ENCODE measurements around the gene SMC6. TPM values are rescaled to one million over a fixed set of nuclear protein-coding genes. Genes with fewer than 3 reads are reported as not detected.
A peak's percentile ranks its signal among the peaks of the same experiment; 100 is the strongest.

SMC6 gene
- polyA plus RNA-seq, 1 donor (not counting 4 experiments of a cell fraction or from before 2014, with no cell fraction given): 24.4 TPM

GRCh38 chr2:17728210-17728609 lies 25.4 kb downstream of the SMC6 start:
- no peaks in the 10 kb centered on the region for H3K9me1 ChIP-seq (ENCODE audit: control insufficient read depth, extremely low read depth, insufficient read depth, low read length)
- H4K20me1 ChIP-seq (ENCODE audit: control insufficient read depth, extremely low read depth, insufficient read depth, low read length): no peaks in the 10 kb centered on the region
- dilution Hi-C loops (cut with MboI; ENCODE audit: extremely low pct_ligation_motif_present, low sequenced_read_pairs): no loop called here
- peaks cover 9 to 15% of the 10 kb centered on the region in 2 experiments for H3K36me3 ChIP-seq (ENCODE audit: control insufficient read depth in 2 of 2, extremely low read depth in 1 of 2, insufficient read depth in 2 of 2, low read length in 2 of 2)
- no peaks in the 10 kb centered on the region for H3K4me1 ChIP-seq (ENCODE audit: control insufficient read depth, extremely low read depth, insufficient read depth, low read length)
- H3K4me3 ChIP-seq (ENCODE audit: control insufficient read depth in 2 of 3, extremely low read depth in 1 of 3, insufficient read depth in 2 of 3, low read depth in 1 of 3, low read length in 3 of 3): no peak overlapping the region
- TF ChIP-seq EZH2 (IDR thresholded peaks at IDR 0.05; ENCODE audit: low read length): no peak
- TF ChIP-seq, protein P1, sequence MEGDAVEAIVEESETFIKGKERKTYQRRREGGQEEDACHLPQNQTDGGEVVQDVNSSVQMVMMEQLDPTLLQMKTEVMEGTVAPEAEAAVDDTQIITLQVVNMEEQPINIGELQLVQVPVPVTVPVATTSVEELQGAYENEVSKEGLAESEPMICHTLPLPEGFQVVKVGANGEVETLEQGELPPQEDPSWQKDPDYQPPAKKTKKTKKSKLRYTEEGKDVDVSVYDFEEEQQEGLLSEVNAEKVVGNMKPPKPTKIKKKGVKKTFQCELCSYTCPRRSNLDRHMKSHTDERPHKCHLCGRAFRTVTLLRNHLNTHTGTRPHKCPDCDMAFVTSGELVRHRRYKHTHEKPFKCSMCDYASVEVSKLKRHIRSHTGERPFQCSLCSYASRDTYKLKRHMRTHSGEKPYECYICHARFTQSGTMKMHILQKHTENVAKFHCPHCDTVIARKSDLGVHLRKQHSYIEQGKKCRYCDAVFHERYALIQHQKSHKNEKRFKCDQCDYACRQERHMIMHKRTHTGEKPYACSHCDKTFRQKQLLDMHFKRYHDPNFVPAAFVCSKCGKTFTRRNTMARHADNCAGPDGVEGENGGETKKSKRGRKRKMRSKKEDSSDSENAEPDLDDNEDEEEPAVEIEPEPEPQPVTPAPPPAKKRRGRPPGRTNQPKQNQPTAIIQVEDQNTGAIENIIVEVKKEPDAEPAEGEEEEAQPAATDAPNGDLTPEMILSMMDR (optimal IDR thresholded peaks at IDR 0.05 in 1 of 3, IDR thresholded peaks at IDR 0.05 in 1 of 3, conservative IDR thresholded peaks at IDR 0.05 in 1 of 3; ENCODE audit: extremely low read depth in 1 of 3, insufficient read depth in 2 of 3, low read length in 3 of 3): no peak
- no peak for FAIRE-seq
- H3K27me3 ChIP-seq (ENCODE audit: control insufficient read depth, extremely low read depth, insufficient read depth, low read length): no peaks in the 10 kb centered on the region
- H3K4me2 ChIP-seq (ENCODE audit: control insufficient read depth, extremely low read depth, insufficient read depth, low read depth, low read length): no peak overlapping the region
- no peak overlapping the region for H2AFZ ChIP-seq (ENCODE audit: control insufficient read depth, low read length)
- H3K79me2 ChIP-seq (ENCODE audit: control insufficient read depth, insufficient read depth, low read length): no peaks in the 10 kb centered on the region
- H3K27ac ChIP-seq (ENCODE audit: control insufficient read depth, insufficient read depth, low read length): no peak overlapping the region
- no peaks in the 10 kb centered on the region for H3K9me3 ChIP-seq (ENCODE audit: control insufficient read depth, low read depth, low read length)
- H3K9ac ChIP-seq (ENCODE audit: control insufficient read depth, extremely low read depth, insufficient read depth, low read length): no peak overlapping the region
- DNase-seq (ENCODE audit: low read depth, low spot score): no peak

- Histone ChIP-seq H3K27me3 (ENCODE audit: control insufficient read depth, extremely low read depth, insufficient read depth, low read length) (no peaks in the 10 kb centered on the region), H3K79me2 (ENCODE audit: control insufficient read depth, insufficient read depth, low read length) (no peaks in the 10 kb centered on the region), H3K9me1 (ENCODE audit: control insufficient read depth, extremely low read depth, insufficient read depth, low read length) (no peaks in the 10 kb centered on the region), H3K4me3 (ENCODE audit: control insufficient read depth in 2 of 3, extremely low read depth in 1 of 3, insufficient read depth in 2 of 3, low read depth in 1 of 3, low read length in 3 of 3) (no peak overlapping the region), H3K4me2 (ENCODE audit: control insufficient read depth, extremely low read depth, insufficient read depth, low read depth, low read length) (no peak overlapping the region), H3K9me3 (ENCODE audit: control insufficient read depth, low read depth, low read length) (no peaks in the 10 kb centered on the region), H3K9ac (ENCODE audit: control insufficient read depth, extremely low read depth, insufficient read depth, low read length) (no peak overlapping the region), H3K36me3 (ENCODE audit: control insufficient read depth in 2 of 2, extremely low read depth in 1 of 2, insufficient read depth in 2 of 2, low read length in 2 of 2) (peaks cover 17 to 28% of the 10 kb centered on the region in 2 experiments), H2AFZ (ENCODE audit: control insufficient read depth, low read length) (no peak overlapping the region), H4K20me1 (ENCODE audit: control insufficient read depth, extremely low read depth, insufficient read depth, low read length) (no peaks in the 10 kb centered on the region), H3K27ac (ENCODE audit: control insufficient read depth, insufficient read depth, low read length) (no peak overlapping the region), H3K4me1 (ENCODE audit: control insufficient read depth, extremely low read depth, insufficient read depth, low read length) (no peaks in the 10 kb centered on the region)
- DNase-seq (ENCODE audit: low read depth, low spot score): no peak
- TF ChIP-seq, protein P1 (optimal IDR thresholded peaks at IDR 0.05 in 1 of 3, IDR thresholded peaks at IDR 0.05 in 1 of 3, conservative IDR thresholded peaks at IDR 0.05 in 1 of 3; ENCODE audit: extremely low read depth in 1 of 3, insufficient read depth in 2 of 3, low read length in 3 of 3): peak in 2 of 3 experiments; percentile 59 to 68
- no peak for TF ChIP-seq EZH2 (IDR thresholded peaks at IDR 0.05; ENCODE audit: low read length)
- dilution Hi-C loops (cut with MboI; ENCODE audit: extremely low pct_ligation_motif_present, low sequenced_read_pairs): no loop called here
- FAIRE-seq: no peak
Measured at GRCh38 chr2:17719562-17720371, 33.8 kb downstream of the SMC6 start.
